Panc1 (cell line): Measurements from ENCODE around the gene TLE1. TPM values are rescaled to one million over a fixed set of nuclear protein-coding genes. Genes with fewer than 3 reads are reported as not detected.

Source experiments
- ATAC-seq: fragments of 200-7000 bp; cut with Tn5 transposase; 2 replicates; pipeline ENCODE4 v1.9.1; 2020; ENCODE audit warnings: mild to moderate bottlenecking, moderate library complexity
- BruUV-seq: library from RNA; stranded (reverse); fragments of 400-500 nt; replicated peaks from 2 replicates; lab custom pipeline; 2021; lab: Mats Ljungman, UMichigan
- CTCF ChIA-PET: fragments of 300-600 bp; sonication (Branson Sonifier 250); formaldehyde crosslinking; loops from one replicate; lab custom pipeline; 2022; ENCODE audit warnings: antibody characterized with exemption; lab: Charles Lee
- POLR2A ChIA-PET: fragments of 300-600 bp; sonication (Branson Sonifier 250); formaldehyde crosslinking; loops from one replicate; lab custom pipeline; 2022; ENCODE audit warnings: antibody characterized with exemption; lab: Charles Lee
- DNase-seq: peaks from one replicate; pipeline ENCODE4 v3.0.0-alpha.2; 2010; ENCODE audit warnings: low read depth, low spot score
- H3K27ac ChIP-seq: 2 replicates; pipeline ENCODE4 v1.5.1; 2011; ENCODE audit warnings: mild to moderate bottlenecking, low read length, inconsistent platforms
- H3K27me3 ChIP-seq: fragments of 200-500 bp; sonication (Bioruptor generic); 2 replicates; pipeline ENCODE4 v1.6.0; 2014; ENCODE audit warnings: low read length, inconsistent platforms; ENCODE audit not compliant: control insufficient read depth, insufficient read depth
- H3K36me3 ChIP-seq: fragments of 200-500 bp; sonication (Bioruptor generic); 2 replicates; pipeline ENCODE4 v1.5.1; 2014; ENCODE audit warnings: inconsistent platforms, mild to moderate bottlenecking, low read length, moderate library complexity; ENCODE audit not compliant: control insufficient read depth, insufficient read depth
- H3K4me1 ChIP-seq: 2 replicates; pipeline ENCODE4 v1.5.1; 2011; ENCODE audit warnings: inconsistent platforms, mild to moderate bottlenecking, low read length, moderate library complexity; ENCODE audit not compliant: control insufficient read depth, insufficient read depth
- H3K4me3 ChIP-seq, 2 experiments: 2 replicates each; pipeline ENCODE4 v1.5.1; 2011 to 2012; ENCODE audit warnings: low read depth in 2 of 2, low read length in 2 of 2, mild to moderate bottlenecking in 2 of 2, inconsistent platforms in 1 of 2, moderate library complexity in 1 of 2
- H3K9me3 ChIP-seq: fragments of 200-500 bp; sonication (Bioruptor generic); 2 replicates; pipeline ENCODE4 v1.5.1; 2014; ENCODE audit warnings: low read depth, mild to moderate bottlenecking, inconsistent platforms, low read length, moderate library complexity; ENCODE audit not compliant: control insufficient read depth, insufficient read depth
- POLR2AphosphoS5 ChIP-seq: IDR thresholded peaks from 2 replicates; pipeline ENCODE4 v1.6.1; 2012; ENCODE audit warnings: mild to moderate bottlenecking, low read depth, low read length, moderate library complexity
- REST ChIP-seq, 2 experiments: IDR thresholded peaks; 2 replicates each; pipeline ENCODE4 v1.6.1; 2011 to 2012; ENCODE audit warnings: low read depth in 2 of 2, control low read depth in 1 of 2, low read length in 1 of 2, mild to moderate bottlenecking in 1 of 2, moderate library complexity in 1 of 2; ENCODE audit not compliant: insufficient read depth in 1 of 2
- SIN3A ChIP-seq: IDR thresholded peaks from 2 replicates; pipeline ENCODE4 v1.6.1; 2012; ENCODE audit warnings: low read depth, mild to moderate bottlenecking, low read length, moderate library complexity, borderline replicate concordance; ENCODE audit not compliant: insufficient read depth
- TCF7L2 ChIP-seq: IDR thresholded peaks from 2 replicates; pipeline ENCODE4 v1.6.1; 2011; ENCODE audit warnings: mild to moderate bottlenecking, low read depth, low read length, inconsistent platforms
- in situ Hi-C: cut with HindIII; loops from 2 replicates; pipeline ENCODE4 v1.10.0; 2016; ENCODE audit warnings: low sequenced_read_pairs, low pct_unique_long_range_greater_than_20kb
- intact Hi-C: fragments of 100-400 bp; cut with micrococcal nuclease; formaldehyde crosslinking; loops from one replicate; pipeline ENCODE4 v1.10.0; 2022; ENCODE audit not compliant: unreplicated experiment
- total RNA-seq: library from RNA; stranded (reverse); gene quantifications from one replicate; pipeline ENCODE4 v1.2.1, GENCODE V29; 2021; ENCODE audit not compliant: unreplicated experiment
- TF ChIP-seq, protein P1 (sequence below): fragments of 450-650 bp; IDR thresholded peaks from 2 replicates; pipeline ENCODE4 v1.5.1; 2017; ENCODE audit warnings: mild to moderate bottlenecking

TLE1 gene
- total RNA-seq, 1 experiment from 2014 or later = 12.9 TPM

DNA sequence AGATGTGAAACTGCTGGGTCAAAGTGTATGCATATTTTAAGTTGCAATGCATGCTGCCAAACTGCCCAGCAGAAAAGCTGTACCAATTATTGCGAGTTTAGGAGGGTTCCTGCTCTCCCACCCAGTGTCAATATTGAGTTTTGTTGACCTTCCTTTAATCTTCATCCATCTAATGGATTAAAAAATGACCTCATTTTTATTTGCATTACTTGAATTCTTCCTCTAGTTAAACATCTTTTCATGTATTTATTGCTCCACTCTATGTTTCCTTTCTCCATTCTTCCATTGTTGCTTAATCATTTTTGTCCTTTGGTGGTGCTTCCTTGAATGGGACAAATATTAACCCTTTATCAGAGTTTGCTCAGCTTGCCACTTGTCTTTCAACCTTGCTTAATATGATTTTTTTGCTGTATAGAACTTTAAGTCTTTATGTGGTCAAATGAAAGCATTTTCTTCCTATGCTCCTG is 32.4 kb downstream of the TLE1 start:
- no peaks in the 10 kb centered on the region for H3K36me3 ChIP-seq
- in situ Hi-C loops (no loop called here), intact Hi-C loops (no loop called here)
- H3K27me3 ChIP-seq = no peaks in the 10 kb centered on the region
- ChIA-PET POLR2A (no interaction called here), CTCF (no interaction called here)
- no peaks in the 10 kb centered on the region for H3K9me3 ChIP-seq
- no peak for ATAC-seq
- no peaks in the 10 kb centered on the region for H3K4me1 ChIP-seq
- no peak overlapping the region for H3K4me3 ChIP-seq
- TF ChIP-seq POLR2AphosphoS5 (no peak), TCF7L2 (no peak), SIN3A (no peak), REST (IDR thresholded peaks at IDR 0.05; ENCODE audit: insufficient read depth in 1 of 2, low read depth in 2 of 2, low read length in 1 of 2) (no peak)
- TF ChIP-seq, protein P1, sequence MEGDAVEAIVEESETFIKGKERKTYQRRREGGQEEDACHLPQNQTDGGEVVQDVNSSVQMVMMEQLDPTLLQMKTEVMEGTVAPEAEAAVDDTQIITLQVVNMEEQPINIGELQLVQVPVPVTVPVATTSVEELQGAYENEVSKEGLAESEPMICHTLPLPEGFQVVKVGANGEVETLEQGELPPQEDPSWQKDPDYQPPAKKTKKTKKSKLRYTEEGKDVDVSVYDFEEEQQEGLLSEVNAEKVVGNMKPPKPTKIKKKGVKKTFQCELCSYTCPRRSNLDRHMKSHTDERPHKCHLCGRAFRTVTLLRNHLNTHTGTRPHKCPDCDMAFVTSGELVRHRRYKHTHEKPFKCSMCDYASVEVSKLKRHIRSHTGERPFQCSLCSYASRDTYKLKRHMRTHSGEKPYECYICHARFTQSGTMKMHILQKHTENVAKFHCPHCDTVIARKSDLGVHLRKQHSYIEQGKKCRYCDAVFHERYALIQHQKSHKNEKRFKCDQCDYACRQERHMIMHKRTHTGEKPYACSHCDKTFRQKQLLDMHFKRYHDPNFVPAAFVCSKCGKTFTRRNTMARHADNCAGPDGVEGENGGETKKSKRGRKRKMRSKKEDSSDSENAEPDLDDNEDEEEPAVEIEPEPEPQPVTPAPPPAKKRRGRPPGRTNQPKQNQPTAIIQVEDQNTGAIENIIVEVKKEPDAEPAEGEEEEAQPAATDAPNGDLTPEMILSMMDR = no peak
- no TSS peak for BruUV-seq
- DNase-seq = no peak
- H3K27ac ChIP-seq = no peak overlapping the region

DNA sequence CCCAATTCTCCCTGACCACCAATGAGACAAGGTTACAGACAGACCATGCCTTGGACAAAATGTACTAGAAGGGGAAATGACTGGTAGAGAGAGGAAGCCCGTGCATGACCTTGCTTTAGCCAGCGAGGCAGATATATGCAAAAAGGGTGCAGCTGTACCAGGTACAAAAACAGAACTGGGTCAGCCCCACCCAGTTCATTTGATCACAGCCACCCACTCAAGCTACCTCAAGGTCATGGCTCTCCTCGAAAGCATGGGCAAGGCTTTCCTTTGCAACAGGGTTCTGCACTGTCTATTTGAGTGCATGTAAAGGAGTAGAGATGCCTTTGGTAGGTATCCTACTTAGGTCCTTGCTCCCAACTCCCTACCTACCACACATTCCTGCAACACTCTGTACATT is 33.3 kb downstream of the TLE1 start:
- Histone ChIP-seq H3K27ac (no peak overlapping the region), H3K4me3 (no peak overlapping the region), H3K9me3 (no peaks in the 10 kb centered on the region), H3K36me3 (no peaks in the 10 kb centered on the region), H3K4me1 (no peaks in the 10 kb centered on the region), H3K27me3 (no peaks in the 10 kb centered on the region)
- DNase-seq = no peak
- ChIA-PET CTCF (interaction anchor here (0.7 kb wide), 1 partner anchor 177 kb away, joined by 3 read pairs; no protein-coding TSS in a partner anchor), POLR2A (no interaction called here)
- in situ Hi-C loops = no loop called here
- no peak for ATAC-seq
- BruUV-seq = no TSS peak
- TF ChIP-seq, protein P1 = no peak
- no peak for TF ChIP-seq REST (IDR thresholded peaks at IDR 0.05; ENCODE audit: insufficient read depth in 1 of 2, low read depth in 2 of 2, low read length in 1 of 2)
- no peak for TF ChIP-seq SIN3A
- no peak for TF ChIP-seq TCF7L2
- TF ChIP-seq POLR2AphosphoS5 = no peak
- intact Hi-C loops = no loop called here
